CD4-positive, alpha-beta T cell treated with Interleukin-1 beta for 1 hour (primary cell): ENCODE data around the gene SOX10.

Experiments used
- DNase-seq, 2 donors: peaks; one replicate each; pipeline ENCODE4 v3.0.0-alpha.2; 2020 to 2022

Gene SOX10

GRCh38 chr22:37929390-37929789 lies 55.0 kb downstream of the SOX10 start:
- no peak for DNase-seq

GRCh38 chr22:37927637-37927936 lies 56.8 kb downstream of the SOX10 start:
- DNase-seq = no peak

- no peak for DNase-seq
Observed at GRCh38 chr22:37926771-37927636, 57.4 kb downstream of the SOX10 start.

- no peak for DNase-seq
Observed at GRCh38 chr22:37926358-37926757, 58.0 kb downstream of the SOX10 start.

- DNase-seq = no peak
Observed at GRCh38 chr22:37925767-37926166, 58.6 kb downstream of the SOX10 start.

- DNase-seq = no peak
Observed at GRCh38 chr22:37925330-37925729, 59.0 kb downstream of the SOX10 start.

GRCh38 chr22:37924386-37925065 lies 59.8 kb downstream of the SOX10 start:
- no peak for DNase-seq

- no peak for DNase-seq
Observed at GRCh38 chr22:37923927-37924326, 60.4 kb downstream of the SOX10 start.
